Measurements from ENCODE around the gene HTR4.

DNA sequence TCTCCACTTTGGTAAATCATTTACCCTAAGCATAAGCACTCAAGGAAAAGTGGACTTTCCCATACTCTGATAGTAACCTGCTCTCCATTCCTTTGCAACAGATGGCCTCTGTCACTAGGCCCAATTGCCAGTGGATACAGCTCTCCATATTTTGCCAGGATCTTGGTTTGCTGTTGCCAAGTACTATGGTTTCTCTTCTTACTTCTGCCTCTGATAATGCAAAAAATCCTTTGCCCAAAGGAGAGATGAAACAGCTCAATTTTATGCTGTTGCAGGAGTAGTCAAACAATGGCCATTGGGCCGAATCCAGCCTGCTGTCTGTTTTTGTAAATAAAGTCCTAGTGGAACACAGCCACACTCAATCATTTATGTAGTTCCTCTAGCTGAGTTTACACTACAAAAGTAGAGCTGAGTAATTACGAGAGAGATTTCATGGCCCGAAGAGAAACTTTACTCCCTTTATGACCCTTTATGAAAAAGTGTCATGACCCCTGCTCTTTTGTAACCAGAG lies 92.5 kb downstream of the HTR4 start:
- TF ChIP-seq, protein P1, sequence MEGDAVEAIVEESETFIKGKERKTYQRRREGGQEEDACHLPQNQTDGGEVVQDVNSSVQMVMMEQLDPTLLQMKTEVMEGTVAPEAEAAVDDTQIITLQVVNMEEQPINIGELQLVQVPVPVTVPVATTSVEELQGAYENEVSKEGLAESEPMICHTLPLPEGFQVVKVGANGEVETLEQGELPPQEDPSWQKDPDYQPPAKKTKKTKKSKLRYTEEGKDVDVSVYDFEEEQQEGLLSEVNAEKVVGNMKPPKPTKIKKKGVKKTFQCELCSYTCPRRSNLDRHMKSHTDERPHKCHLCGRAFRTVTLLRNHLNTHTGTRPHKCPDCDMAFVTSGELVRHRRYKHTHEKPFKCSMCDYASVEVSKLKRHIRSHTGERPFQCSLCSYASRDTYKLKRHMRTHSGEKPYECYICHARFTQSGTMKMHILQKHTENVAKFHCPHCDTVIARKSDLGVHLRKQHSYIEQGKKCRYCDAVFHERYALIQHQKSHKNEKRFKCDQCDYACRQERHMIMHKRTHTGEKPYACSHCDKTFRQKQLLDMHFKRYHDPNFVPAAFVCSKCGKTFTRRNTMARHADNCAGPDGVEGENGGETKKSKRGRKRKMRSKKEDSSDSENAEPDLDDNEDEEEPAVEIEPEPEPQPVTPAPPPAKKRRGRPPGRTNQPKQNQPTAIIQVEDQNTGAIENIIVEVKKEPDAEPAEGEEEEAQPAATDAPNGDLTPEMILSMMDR (conservative IDR thresholded peaks at IDR 0.05 in 1 of 2, IDR thresholded peaks at IDR 0.05 in 1 of 2; ENCODE audit: low read depth in 1 of 2, low read length in 2 of 2), result no peak
- TF ChIP-seq EZH2 (IDR thresholded peaks at IDR 0.05; ENCODE audit: low read length, missing control alignments), result no peak
